H1 (cell line): Measurements from ENCODE around the gene TLR5. TPM values are rescaled to one million over a fixed set of nuclear protein-coding genes. Genes with fewer than 3 reads are reported as not detected.

Experiments used
- CREB1 ChIP-seq: IDR thresholded peaks from 2 replicates; pipeline ENCODE4 v1.6.1; 2012; ENCODE audit warnings: inconsistent platforms
- CTBP2 ChIP-seq: IDR thresholded peaks from 2 replicates; pipeline ENCODE4 v1.7.0; 2011; ENCODE audit warnings: borderline replicate concordance, mild to moderate bottlenecking, moderate library complexity, mixed read lengths, low read length; ENCODE audit not compliant: insufficient read depth, insufficient read length
- JUND ChIP-seq: IDR thresholded peaks from 2 replicates; pipeline ENCODE4 v1.6.1; 2011; ENCODE audit warnings: mild to moderate bottlenecking, improper control_type of control experiment, low read length
- RXRA ChIP-seq: IDR thresholded peaks from 2 replicates; pipeline ENCODE4 v1.6.1; 2011; ENCODE audit warnings: low read depth, mild to moderate bottlenecking, low read length, moderate library complexity; ENCODE audit not compliant: insufficient read depth
- polyA plus RNA-seq, 7 experiments: library from polyadenylated mRNA; depleted of rRNA in 3 of 7; stranded (reverse) in 5 of 7; unstranded in 2 of 7; fragments of >200 nt in 5 of 7; fragments of 200-250 nt in 2 of 7; gene quantifications; 1 replicate in 5 of 7; 2 replicates in 1 of 7; 4 replicates in 1 of 7; pipeline versions ENCODE4 v1.2.1 to v1.2.3, GENCODE V29; 2011 to 2013; ENCODE audit warnings: missing spikeins in 2 of 7, mixed read lengths in 2 of 7
- total RNA-seq: library from RNA; stranded (reverse); fragmentation: NEBNext Ultra II Directional; extraction: Animal tissue kit (Norgen Biotek cat#: 25700); gene quantifications from 2 replicates; pipeline ENCODE4 v1.2.1, GENCODE V29; 2021

TLR5 gene
- total and polyA plus RNA-seq, 2 of the 8 experiments (the other 6 are each of a cell fraction or from before 2014, with no cell fraction given) = 0.35 to 0.74 TPM

GRCh38 chr1:223142795-223143536, at the start of gene TLR5 (continued):
- TF ChIP-seq RXRA (no peak), JUND (no peak), CTBP2 (peak; percentile 72), CREB1 (0 out of 2 replicates have a peak, but pooled peaks have one; percentile 18)
